Measurements from ENCODE around the gene TPM2.

DNA sequence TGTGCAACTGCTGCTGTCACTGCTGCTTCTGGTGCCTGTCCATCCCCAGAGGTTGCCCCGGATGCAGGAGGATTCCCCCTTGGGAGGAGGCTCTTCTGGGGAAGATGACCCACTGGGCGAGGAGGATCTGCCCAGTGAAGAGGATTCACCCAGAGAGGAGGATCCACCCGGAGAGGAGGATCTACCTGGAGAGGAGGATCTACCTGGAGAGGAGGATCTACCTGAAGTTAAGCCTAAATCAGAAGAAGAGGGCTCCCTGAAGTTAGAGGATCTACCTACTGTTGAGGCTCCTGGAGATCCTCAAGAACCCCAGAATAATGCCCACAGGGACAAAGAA lies 15.7 kb downstream of the TPM2 start:
- no peak for TF ChIP-seq POLR2A (IDR thresholded peaks at IDR 0.05; ENCODE audit: low read depth, low read length)
- TF ChIP-seq POLR2AphosphoS5 (IDR thresholded peaks at IDR 0.05; ENCODE audit: low read depth, low read length) = no peak
